RKO (cell line): ENCODE measurements around the gene IMMP2L.

Experiments
- DNase-seq: peaks from one replicate; pipeline ENCODE4 v3.0.0-alpha.2; 2016; ENCODE audit warnings: low spot score

The IMMP2L gene

DNA sequence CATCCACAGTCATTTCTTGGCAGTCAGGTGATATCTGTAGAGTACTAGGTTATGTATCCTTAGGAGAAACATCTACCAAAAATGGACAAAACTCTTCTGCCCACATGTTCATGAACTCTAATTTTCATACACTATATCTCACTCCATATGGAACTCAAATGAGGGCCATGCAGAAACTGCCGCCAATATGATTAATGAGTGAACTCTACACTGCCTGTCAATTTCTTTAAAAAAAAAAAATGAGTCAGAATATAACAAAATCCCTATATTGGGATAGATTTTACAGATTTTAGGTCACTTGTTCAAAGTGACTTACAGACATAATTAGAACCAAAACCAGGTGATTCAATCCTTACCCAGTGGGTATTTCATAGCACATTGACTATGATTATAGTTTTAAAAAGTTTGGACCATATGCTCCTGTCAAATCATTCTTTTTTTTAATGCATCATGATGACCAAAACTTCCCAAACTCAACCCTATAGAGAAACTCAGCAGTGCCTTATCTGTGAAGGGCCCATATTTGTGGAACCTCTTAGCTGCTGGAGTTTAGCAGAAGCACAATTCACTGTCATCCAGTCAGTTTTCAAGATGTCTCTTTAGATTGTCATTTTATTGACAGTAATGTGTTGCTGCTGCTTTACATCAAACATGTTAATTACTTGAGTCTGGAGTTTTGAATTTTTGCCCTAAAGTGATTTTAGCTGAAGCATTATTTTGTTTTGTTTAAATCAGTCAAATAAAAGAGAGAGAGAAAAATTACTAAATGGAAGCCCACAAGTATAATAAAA is 460.2 kb downstream of the IMMP2L start:
- DNase-seq, result no peak

- DNase-seq, result no peak
Observed at GRCh38 chr7:111098926-111099250, 463.4 kb downstream of the IMMP2L start.

DNA sequence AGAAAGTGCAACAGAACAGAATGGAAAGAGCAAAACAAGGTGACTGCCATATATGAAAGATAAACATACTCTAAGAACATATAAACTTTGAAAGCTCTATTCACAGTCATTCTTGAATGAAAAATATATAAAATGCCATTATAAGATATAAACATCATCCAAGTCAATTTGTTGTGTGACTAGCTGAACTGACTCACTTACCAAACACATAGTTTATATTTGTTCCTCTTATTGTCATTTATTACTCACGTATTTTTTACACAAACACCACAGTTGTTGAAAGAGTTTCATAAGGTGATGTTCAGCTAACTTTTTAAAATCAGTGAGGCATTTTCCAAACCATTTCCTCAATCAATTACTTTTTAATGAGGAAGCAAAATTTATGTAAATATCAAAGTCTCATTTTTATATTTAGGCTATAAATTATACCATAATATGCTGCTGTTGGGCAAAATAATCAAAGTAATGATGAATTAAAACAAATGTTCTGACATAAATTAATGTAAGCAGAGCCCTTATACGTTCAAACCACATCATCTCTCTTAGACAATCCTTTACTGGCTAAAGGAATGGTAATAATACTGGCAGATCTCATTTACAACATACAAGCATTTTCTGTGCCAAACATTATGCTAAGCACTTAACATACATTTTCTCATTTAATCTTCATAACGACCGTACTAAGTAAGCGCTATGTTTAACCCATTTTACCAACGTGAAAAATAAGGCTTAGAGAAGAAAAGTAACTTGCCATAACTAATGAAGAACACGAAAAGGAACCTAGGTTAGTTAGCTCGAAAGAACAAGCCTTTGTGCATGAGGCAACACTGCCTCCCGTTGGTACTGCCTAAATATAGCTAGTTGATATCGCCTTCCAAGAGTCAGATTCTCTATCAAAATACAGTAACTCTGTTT is 464.0 kb downstream of the IMMP2L start:
- DNase-seq, result peak; percentile 44

- no peak for DNase-seq
Observed at GRCh38 chr7:111096997-111097396, 465.3 kb downstream of the IMMP2L start.

- no peak for DNase-seq
Observed at GRCh38 chr7:111094419-111094818, 467.9 kb downstream of the IMMP2L start.

DNA sequence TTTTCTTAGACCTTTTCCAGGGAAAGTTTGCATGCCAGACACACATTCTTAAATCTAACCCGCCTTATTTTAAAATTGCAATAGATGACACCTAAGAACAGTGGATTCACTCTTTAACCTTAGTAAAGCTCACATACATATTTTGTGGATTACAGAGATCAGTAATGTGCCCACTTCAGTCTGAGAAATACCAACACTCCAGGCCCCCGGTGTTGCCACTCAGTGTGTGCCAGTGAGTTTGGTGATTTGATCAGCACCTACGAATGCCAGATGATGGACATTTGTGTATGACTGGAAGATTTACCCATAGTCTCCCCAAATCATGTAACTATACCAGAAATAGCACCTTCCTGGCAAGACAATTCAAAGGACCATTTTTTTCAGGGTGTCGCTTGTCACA is 468.8 kb downstream of the IMMP2L start:
- no peak for DNase-seq

- DNase-seq, result no peak
Observed at GRCh38 chr7:111092406-111093236, 469.7 kb downstream of the IMMP2L start.

- DNase-seq, result no peak
Observed at GRCh38 chr7:111091593-111092358, 470.5 kb downstream of the IMMP2L start.

DNA sequence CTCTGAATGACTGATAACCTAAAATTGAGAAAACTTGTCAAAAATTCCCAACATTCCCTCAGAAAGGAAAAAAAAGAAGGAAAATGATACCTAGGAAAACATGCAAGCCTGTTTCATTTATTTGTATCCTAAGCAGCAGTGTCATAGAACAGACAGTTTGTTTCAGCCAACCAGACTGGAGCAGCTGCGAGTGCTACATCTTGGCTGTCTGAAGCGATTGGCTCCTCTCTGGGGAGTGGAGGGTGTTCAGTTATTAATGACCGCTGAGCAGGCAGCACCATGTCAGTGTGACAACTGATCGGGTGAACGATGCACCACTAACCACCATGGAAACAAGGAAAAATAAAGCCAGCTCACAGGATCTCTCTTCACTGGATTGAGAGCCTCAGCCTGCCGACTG is 471.4 kb downstream of the IMMP2L start, which contains the start of gene LRRN3:
Gene LRRN3, plus strand, starts transcription at position 282 of the 400 bp plus-strand sequence. CDS start 31,646 bp downstream, outside the sequence.
- DNase-seq, result no peak

- DNase-seq, result peak; percentile 80
Observed at GRCh38 chr7:111089822-111090426, 472.4 kb downstream of the IMMP2L start.

DNA sequence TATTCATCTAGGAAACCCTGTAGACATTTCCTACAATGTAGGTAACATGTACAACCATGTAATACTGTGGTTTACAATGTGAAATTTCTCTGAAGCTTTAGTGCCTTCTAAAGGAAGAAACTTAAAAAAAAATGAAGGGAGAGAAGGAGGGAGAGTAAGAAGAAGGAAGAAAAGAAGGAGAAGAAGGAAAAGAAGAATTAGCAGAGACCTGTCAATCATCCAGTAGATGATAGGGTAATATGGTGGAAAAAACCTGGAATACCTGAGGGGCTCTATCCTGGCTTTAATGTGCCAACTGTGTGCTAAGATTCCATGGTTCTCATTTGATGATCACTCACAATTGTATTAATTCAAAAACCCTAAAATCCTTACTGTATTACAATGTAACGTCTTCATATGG is 474.0 kb downstream of the IMMP2L start:
- DNase-seq, result no peak

DNA sequence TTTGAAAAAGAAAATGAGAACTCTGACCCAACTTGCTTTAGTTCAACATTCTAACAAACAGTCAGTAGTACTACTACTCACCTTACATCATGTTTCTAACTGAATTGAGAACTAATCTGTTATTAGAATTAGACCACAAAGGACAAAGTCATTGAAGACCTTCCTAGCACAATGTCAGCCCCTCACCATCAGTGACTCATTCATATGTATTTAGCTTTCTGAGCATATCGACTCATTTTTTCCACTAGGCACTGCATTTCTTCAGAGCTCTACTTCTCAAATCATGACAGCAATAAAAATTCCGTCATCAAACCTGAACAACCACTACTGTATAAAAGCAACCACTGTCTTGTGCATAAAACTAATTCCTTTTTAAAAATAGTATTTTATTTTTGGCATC is 475.8 kb downstream of the IMMP2L start:
- DNase-seq, result peak; percentile 38

- no peak for DNase-seq
Observed at GRCh38 chr7:111085356-111085755, 476.9 kb downstream of the IMMP2L start.

GRCh38 chr7:111083413-111083812 is 478.9 kb downstream of the IMMP2L start:
- no peak for DNase-seq

DNA sequence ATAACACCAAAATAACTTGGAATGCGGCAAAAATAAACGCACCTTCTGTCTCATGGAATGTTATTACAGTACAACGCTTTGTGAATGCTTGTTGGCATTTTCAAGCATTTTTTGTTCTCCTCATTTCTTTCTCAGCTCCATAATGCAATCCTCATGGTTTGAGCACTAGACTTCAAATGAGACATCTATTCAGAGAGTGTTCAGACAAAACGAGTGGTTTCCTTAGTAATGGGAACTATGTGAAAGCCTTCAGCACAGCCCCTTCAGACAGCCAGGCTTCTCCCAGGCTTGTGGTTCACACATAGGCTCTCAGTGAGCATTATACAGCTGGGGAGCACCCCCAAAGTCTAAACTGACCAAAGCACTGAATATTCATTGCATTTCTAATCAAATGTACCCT is 479.9 kb downstream of the IMMP2L start:
- no peak for DNase-seq

- DNase-seq, result no peak
Observed at GRCh38 chr7:111081546-111082267, 480.6 kb downstream of the IMMP2L start.

DNA sequence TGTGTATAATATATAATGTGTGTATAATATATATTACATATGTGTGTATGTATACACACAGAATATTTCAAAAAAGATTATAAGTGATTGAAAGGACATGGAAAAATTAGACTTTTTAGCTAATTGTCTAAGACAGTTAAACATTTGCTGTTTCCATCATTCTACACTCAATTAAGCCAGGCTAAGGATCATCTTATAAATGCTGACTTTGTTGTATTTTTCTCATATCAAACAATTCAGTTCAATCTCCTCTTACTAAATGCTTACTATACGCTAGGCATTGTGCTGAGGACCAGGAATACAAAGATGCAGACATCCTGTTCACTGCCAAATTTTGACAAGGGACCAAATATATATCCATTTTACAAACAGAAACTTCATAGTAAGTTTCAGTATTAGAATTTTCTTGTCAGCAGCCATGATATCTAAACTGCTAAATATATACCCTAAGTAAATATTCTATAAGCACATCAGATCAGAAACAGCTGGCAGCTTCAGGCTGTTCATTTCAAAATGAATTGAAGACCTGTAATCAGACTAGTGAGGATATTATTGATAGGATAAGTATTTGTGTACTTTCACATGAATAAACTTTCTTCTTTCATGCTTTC is 481.7 kb downstream of the IMMP2L start:
- DNase-seq, result no peak

GRCh38 chr7:111077001-111077400 is 485.3 kb downstream of the IMMP2L start:
- no peak for DNase-seq

DNA sequence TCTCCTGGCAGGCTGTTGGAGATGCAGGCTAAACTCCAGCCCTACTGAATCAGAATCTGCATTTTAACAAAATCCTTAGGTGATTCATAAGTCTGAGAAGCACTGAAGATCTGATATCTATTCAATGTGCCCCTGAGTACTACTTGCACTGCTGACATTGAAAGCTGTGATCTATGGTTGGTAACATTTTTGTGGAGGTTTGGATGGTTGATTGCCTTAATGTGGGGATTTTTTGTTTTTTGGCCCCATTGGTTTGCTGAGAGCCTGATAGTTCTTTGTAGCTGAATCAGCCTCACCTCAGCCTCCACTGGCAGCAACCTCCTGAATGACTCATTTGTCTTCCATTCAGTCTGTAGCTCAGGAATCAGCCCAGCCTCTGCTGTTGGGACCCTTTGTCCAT is 486.1 kb downstream of the IMMP2L start:
- DNase-seq, result no peak

GRCh38 chr7:111075498-111075897 is 486.8 kb downstream of the IMMP2L start:
- DNase-seq, result no peak
